Measurements from ENCODE around the gene RADX.

Gene RADX

GRCh38 chrX:106606571-106606970 is 5.2 kb upstream of the RADX start:
- no peak overlapping the region for H3K4me2 ChIP-seq (ENCODE audit: insufficient read depth, low read length)
- no peak for DNase-seq
- no peaks in the 10 kb centered on the region for H3K36me3 ChIP-seq (ENCODE audit: insufficient read depth, low read length)
- no peaks in the 10 kb centered on the region for H3K27me3 ChIP-seq (ENCODE audit: insufficient read depth, low read length, poor library complexity)
- TF ChIP-seq CTCF (IDR thresholded peaks at IDR 0.05; ENCODE audit: borderline replicate concordance, extremely low read depth, low read length, poor library complexity, severe bottlenecking) = no peak
- H3K9me3 ChIP-seq (ENCODE audit: insufficient read depth, low read length, severe bottlenecking) = no peaks in the 10 kb centered on the region
- no peak overlapping the region for H3K9ac ChIP-seq (ENCODE audit: low read depth, low read length)
- H2AFZ ChIP-seq (ENCODE audit: low read depth, low read length) = no peak overlapping the region
- no peak for ATAC-seq (ENCODE audit: insufficient read depth, low read depth)
- H3K4me3 ChIP-seq (ENCODE audit: low read depth in 1 of 2, low read length in 2 of 2) = no peak overlapping the region
- no peaks in the 10 kb centered on the region for H4K20me1 ChIP-seq (ENCODE audit: insufficient read depth, low read length)
- H3K79me2 ChIP-seq (ENCODE audit: insufficient read depth, low read length) = no peaks in the 10 kb centered on the region
- H3K27ac ChIP-seq (ENCODE audit: low read length) = no peak overlapping the region
- H3K4me1 ChIP-seq (ENCODE audit: insufficient read depth, low read length) = no peaks in the 10 kb centered on the region

- Histone ChIP-seq H3K27me3 (ENCODE audit: insufficient read depth, low read length, poor library complexity) (no peaks in the 10 kb centered on the region), H3K27ac (ENCODE audit: low read length) (no peak overlapping the region), H4K20me1 (ENCODE audit: insufficient read depth, low read length) (no peaks in the 10 kb centered on the region), H2AFZ (ENCODE audit: low read depth, low read length) (no peak overlapping the region), H3K9ac (ENCODE audit: low read depth, low read length) (no peak overlapping the region), H3K36me3 (ENCODE audit: insufficient read depth, low read length) (no peaks in the 10 kb centered on the region), H3K9me3 (ENCODE audit: insufficient read depth, low read length, severe bottlenecking) (no peaks in the 10 kb centered on the region), H3K4me2 (ENCODE audit: insufficient read depth, low read length) (no peak overlapping the region), H3K79me2 (ENCODE audit: insufficient read depth, low read length) (no peaks in the 10 kb centered on the region), H3K4me3 (ENCODE audit: low read depth in 1 of 2, low read length in 2 of 2) (no peak overlapping the region), H3K4me1 (ENCODE audit: insufficient read depth, low read length) (no peaks in the 10 kb centered on the region)
- no peak for TF ChIP-seq EZH2 (IDR thresholded peaks at IDR 0.05; ENCODE audit: borderline replicate concordance, low read depth, low read length, severe bottlenecking)
- no peak for TF ChIP-seq CTCF (IDR thresholded peaks at IDR 0.05; ENCODE audit: borderline replicate concordance, extremely low read depth, low read length, poor library complexity, severe bottlenecking)
- ATAC-seq (ENCODE audit: insufficient read depth, low read depth) (no peak), DNase-seq (no peak)
These were observed 3.8 kb upstream of the RADX start for GRCh38 chrX:106608016-106608415.

GRCh38 chrX:106611317-106611678 is 480 bp upstream of the RADX start:
- no peaks in the 10 kb centered on the region for H3K9me3 ChIP-seq (ENCODE audit: insufficient read depth, low read length, severe bottlenecking)
- H3K36me3 ChIP-seq (ENCODE audit: insufficient read depth, low read length) = no peaks in the 10 kb centered on the region
- H3K4me2 ChIP-seq (ENCODE audit: insufficient read depth, low read length) = no peak overlapping the region
- H4K20me1 ChIP-seq (ENCODE audit: insufficient read depth, low read length) = no peaks in the 10 kb centered on the region
- H3K27me3 ChIP-seq (ENCODE audit: insufficient read depth, low read length, poor library complexity) = no peaks in the 10 kb centered on the region
- no peak for ATAC-seq (ENCODE audit: insufficient read depth, low read depth)
- H3K79me2 ChIP-seq (ENCODE audit: insufficient read depth, low read length) = no peaks in the 10 kb centered on the region
- H3K27ac ChIP-seq (ENCODE audit: low read length) = no peak overlapping the region
- no peaks in the 10 kb centered on the region for H3K4me1 ChIP-seq (ENCODE audit: insufficient read depth, low read length)
- no peak for DNase-seq
- no peak overlapping the region for H3K4me3 ChIP-seq (ENCODE audit: low read depth in 1 of 2, low read length in 2 of 2)
- TF ChIP-seq CTCF (IDR thresholded peaks at IDR 0.05; ENCODE audit: borderline replicate concordance, extremely low read depth, low read length, poor library complexity, severe bottlenecking) = no peak
- no peak for TF ChIP-seq EZH2 (IDR thresholded peaks at IDR 0.05; ENCODE audit: borderline replicate concordance, low read depth, low read length, severe bottlenecking)
- H3K9ac ChIP-seq (ENCODE audit: low read depth, low read length) = no peak overlapping the region
- H2AFZ ChIP-seq (ENCODE audit: low read depth, low read length) = no peak overlapping the region

DNA sequence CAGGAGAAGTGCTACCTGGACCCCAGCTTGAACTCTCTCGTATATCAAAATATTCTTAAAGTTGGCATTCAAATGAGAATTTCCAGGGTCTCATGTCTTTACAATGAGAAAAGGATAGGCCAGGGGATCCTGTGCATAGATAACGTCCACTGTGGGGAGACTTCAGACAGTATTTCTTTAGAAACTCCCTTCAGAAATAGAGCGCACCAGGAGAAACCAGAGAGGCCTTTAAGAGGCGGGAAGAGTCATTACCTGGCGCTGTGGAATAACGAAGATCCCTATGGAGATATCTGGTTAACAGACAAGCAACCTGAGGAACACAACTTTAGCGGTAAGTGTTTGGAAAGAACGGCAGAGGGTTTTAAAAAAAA is 600 bp downstream of the RADX start:
- Histone ChIP-seq H3K4me3 (ENCODE audit: low read depth in 1 of 2, low read length in 2 of 2) (no peak overlapping the region), H3K4me1 (ENCODE audit: insufficient read depth, low read length) (no peaks in the 10 kb centered on the region), H3K27me3 (ENCODE audit: insufficient read depth, low read length, poor library complexity) (no peaks in the 10 kb centered on the region), H3K36me3 (ENCODE audit: insufficient read depth, low read length) (no peaks in the 10 kb centered on the region), H3K9ac (ENCODE audit: low read depth, low read length) (no peak overlapping the region), H4K20me1 (ENCODE audit: insufficient read depth, low read length) (no peaks in the 10 kb centered on the region), H3K79me2 (ENCODE audit: insufficient read depth, low read length) (no peaks in the 10 kb centered on the region), H2AFZ (ENCODE audit: low read depth, low read length) (no peak overlapping the region), H3K27ac (ENCODE audit: low read length) (no peak overlapping the region), H3K9me3 (ENCODE audit: insufficient read depth, low read length, severe bottlenecking) (no peaks in the 10 kb centered on the region), H3K4me2 (ENCODE audit: insufficient read depth, low read length) (no peak overlapping the region)
- TF ChIP-seq EZH2 (IDR thresholded peaks at IDR 0.05; ENCODE audit: borderline replicate concordance, low read depth, low read length, severe bottlenecking) (no peak), CTCF (IDR thresholded peaks at IDR 0.05; ENCODE audit: borderline replicate concordance, extremely low read depth, low read length, poor library complexity, severe bottlenecking) (no peak)
- DNase-seq (no peak), ATAC-seq (ENCODE audit: insufficient read depth, low read depth) (no peak)

Data from DND-41 (cell line).